MM.1S (cell line): ENCODE measurements around the gene SYT1.

Experiments used
- DNase-seq: peaks from one replicate; pipeline ENCODE4 v3.0.0-alpha.2; 2015
- H2AFZ ChIP-seq: fragments of 300-600 bp; sonication (generic); 2 replicates; pipeline ENCODE4 v1.6.0; 2016; ENCODE audit warnings: antibody characterized with exemption, low read length
- H3F3A ChIP-seq: fragments of 300-600 bp; sonication (generic); 2 replicates; pipeline ENCODE4 v1.6.1; 2016; ENCODE audit warnings: mild to moderate bottlenecking, antibody characterized with exemption, low read length, moderate library complexity, mixed read lengths; ENCODE audit not compliant: insufficient read depth
- H3K27ac ChIP-seq: fragments of 300-600 bp; sonication (generic); 2 replicates; pipeline ENCODE4 v1.5.1; 2016; ENCODE audit warnings: mild to moderate bottlenecking, low read length
- H3K27me3 ChIP-seq: fragments of 300-600 bp; sonication (generic); replicated peaks from 2 replicates; pipeline ENCODE4 v1.6.0; 2016; ENCODE audit warnings: low read length; ENCODE audit not compliant: insufficient read depth
- H3K36me3 ChIP-seq: fragments of 300-600 bp; sonication (generic); replicated peaks from 2 replicates; pipeline ENCODE4 v1.6.1; 2016; ENCODE audit warnings: mild to moderate bottlenecking, low read length, mixed read lengths; ENCODE audit not compliant: insufficient read depth
- H3K4me1 ChIP-seq: fragments of 300-600 bp; sonication (generic); 2 replicates; pipeline ENCODE4 v1.6.1; 2016; ENCODE audit warnings: low read length, mixed read lengths
- H3K4me2 ChIP-seq: fragments of 300-600 bp; sonication (generic); 2 replicates; pipeline ENCODE4 v1.6.0; 2016; ENCODE audit warnings: low read depth, low read length
- H3K4me3 ChIP-seq: fragments of 300-600 bp; sonication (generic); 2 replicates; pipeline ENCODE4 v1.5.1; 2016; ENCODE audit warnings: low read length, mixed read lengths
- H3K79me2 ChIP-seq: fragments of 300-600 bp; sonication (generic); 2 replicates; pipeline ENCODE4 v1.6.1; 2016; ENCODE audit warnings: mixed run types, low read length, mixed read lengths
- H3K9ac ChIP-seq: fragments of 300-600 bp; sonication (generic); 2 replicates; pipeline ENCODE4 v1.6.1; 2016; ENCODE audit warnings: low read length, mixed read lengths
- H3K9me2 ChIP-seq: fragments of 300-600 bp; sonication (generic); replicated peaks from 2 replicates; pipeline ENCODE4 v1.6.1; 2016; ENCODE audit warnings: mild to moderate bottlenecking, low read length, mixed read lengths; ENCODE audit not compliant: insufficient read depth
- H3K9me3 ChIP-seq: fragments of 300-600 bp; sonication (generic); replicated peaks from 2 replicates; pipeline ENCODE4 v1.6.1; 2016; ENCODE audit warnings: mild to moderate bottlenecking, low read length, mixed read lengths; ENCODE audit not compliant: insufficient read depth
- H4K20me1 ChIP-seq: fragments of 300-600 bp; sonication (generic); 2 replicates; pipeline ENCODE4 v1.6.1; 2016; ENCODE audit warnings: mild to moderate bottlenecking, low read length, moderate library complexity, mixed read lengths; ENCODE audit not compliant: insufficient read depth
- EZH2 ChIP-seq: fragments of 300-600 bp; sonication (generic); optimal IDR thresholded peaks from 2 replicates; pipeline ENCODE3; 2017; ENCODE audit warnings: low read depth, mild to moderate bottlenecking, antibody characterized with exemption, low read length, mixed read lengths
- EZH2phosphoT487 ChIP-seq: fragments of 300-600 bp; sonication (generic); IDR thresholded peaks from 2 replicates; pipeline ENCODE4 v1.6.1; 2018; ENCODE audit warnings: antibody characterized with exemption, low read length
- TF ChIP-seq, protein P1 (sequence below): fragments of 300-600 bp; sonication (generic); IDR thresholded peaks from 2 replicates; pipeline ENCODE4 v1.5.1; 2016; ENCODE audit warnings: antibody characterized with exemption, low read length, mixed read lengths

The SYT1 gene

DNA sequence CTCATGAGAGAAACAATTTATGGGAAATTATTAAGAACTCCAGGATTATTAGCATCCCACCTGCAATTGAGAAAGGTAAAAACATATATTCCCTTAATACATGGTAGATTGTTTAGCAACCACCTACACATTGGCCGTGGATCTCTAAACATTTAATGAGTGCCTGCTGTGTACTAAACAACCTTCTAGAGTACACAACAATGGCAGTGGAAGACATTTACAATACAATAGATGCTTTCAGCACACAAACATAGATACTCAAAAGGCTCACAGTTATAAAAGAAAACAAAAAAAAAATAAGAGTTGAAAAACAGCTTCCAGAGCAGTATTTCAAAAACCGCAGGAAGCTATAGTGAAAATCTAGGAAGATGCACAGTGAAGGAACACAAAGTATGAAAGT is 382.9 kb downstream of the SYT1 start:
- H3K36me3 ChIP-seq, result no peaks in the 10 kb centered on the region
- H3K4me3 ChIP-seq, result no peak overlapping the region
- H3K79me2 ChIP-seq, result no peaks in the 10 kb centered on the region
- no peaks in the 10 kb centered on the region for H3K9me2 ChIP-seq
- no peaks in the 10 kb centered on the region for H3K9me3 ChIP-seq
- H4K20me1 ChIP-seq, result no peaks in the 10 kb centered on the region
- no peak overlapping the region for H3K4me2 ChIP-seq
- H3F3A ChIP-seq, result no peaks in the 10 kb centered on the region
- H3K4me1 ChIP-seq, result no peaks in the 10 kb centered on the region
- H2AFZ ChIP-seq, result no peak overlapping the region
- no peak overlapping the region for H3K27ac ChIP-seq
- TF ChIP-seq EZH2 (no peak), EZH2phosphoT487 (no peak)
- TF ChIP-seq, protein P1, sequence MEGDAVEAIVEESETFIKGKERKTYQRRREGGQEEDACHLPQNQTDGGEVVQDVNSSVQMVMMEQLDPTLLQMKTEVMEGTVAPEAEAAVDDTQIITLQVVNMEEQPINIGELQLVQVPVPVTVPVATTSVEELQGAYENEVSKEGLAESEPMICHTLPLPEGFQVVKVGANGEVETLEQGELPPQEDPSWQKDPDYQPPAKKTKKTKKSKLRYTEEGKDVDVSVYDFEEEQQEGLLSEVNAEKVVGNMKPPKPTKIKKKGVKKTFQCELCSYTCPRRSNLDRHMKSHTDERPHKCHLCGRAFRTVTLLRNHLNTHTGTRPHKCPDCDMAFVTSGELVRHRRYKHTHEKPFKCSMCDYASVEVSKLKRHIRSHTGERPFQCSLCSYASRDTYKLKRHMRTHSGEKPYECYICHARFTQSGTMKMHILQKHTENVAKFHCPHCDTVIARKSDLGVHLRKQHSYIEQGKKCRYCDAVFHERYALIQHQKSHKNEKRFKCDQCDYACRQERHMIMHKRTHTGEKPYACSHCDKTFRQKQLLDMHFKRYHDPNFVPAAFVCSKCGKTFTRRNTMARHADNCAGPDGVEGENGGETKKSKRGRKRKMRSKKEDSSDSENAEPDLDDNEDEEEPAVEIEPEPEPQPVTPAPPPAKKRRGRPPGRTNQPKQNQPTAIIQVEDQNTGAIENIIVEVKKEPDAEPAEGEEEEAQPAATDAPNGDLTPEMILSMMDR, result no peak
- DNase-seq, result no peak
- no peak overlapping the region for H3K9ac ChIP-seq
- no peaks in the 10 kb centered on the region for H3K27me3 ChIP-seq

DNA sequence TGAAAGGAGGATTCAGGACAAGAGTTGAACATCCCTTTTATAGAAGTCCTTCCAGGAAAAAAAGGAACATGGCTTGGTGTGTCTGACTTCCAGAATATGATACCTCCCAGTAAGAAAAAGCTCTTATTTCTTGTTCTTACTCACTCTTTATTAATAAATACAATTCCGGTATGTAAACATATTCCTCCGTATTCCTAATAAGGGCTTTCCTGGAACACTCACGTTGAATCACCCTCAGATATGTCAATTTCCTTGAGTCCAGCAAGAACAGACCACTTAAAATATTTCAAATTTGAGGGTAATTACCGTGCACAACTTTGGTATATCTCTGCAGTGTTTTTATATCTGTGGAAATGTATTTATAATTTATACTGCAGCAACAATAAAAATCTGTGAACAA is 385.6 kb downstream of the SYT1 start:
- no peaks in the 10 kb centered on the region for H3K4me1 ChIP-seq
- no peaks in the 10 kb centered on the region for H3K27me3 ChIP-seq
- H3K9me2 ChIP-seq, result no peaks in the 10 kb centered on the region
- H3K4me2 ChIP-seq, result no peak overlapping the region
- no peaks in the 10 kb centered on the region for H3K9me3 ChIP-seq
- H3K27ac ChIP-seq, result no peak overlapping the region
- TF ChIP-seq EZH2, result no peak
- no peak for TF ChIP-seq EZH2phosphoT487
- TF ChIP-seq, protein P1, result no peak
- no peaks in the 10 kb centered on the region for H4K20me1 ChIP-seq
- H3K36me3 ChIP-seq, result no peaks in the 10 kb centered on the region
- no peak overlapping the region for H2AFZ ChIP-seq
- H3K4me3 ChIP-seq, result no peak overlapping the region
- H3K79me2 ChIP-seq, result no peaks in the 10 kb centered on the region
- H3F3A ChIP-seq, result no peaks in the 10 kb centered on the region
- no peak for DNase-seq
- no peak overlapping the region for H3K9ac ChIP-seq

DNA sequence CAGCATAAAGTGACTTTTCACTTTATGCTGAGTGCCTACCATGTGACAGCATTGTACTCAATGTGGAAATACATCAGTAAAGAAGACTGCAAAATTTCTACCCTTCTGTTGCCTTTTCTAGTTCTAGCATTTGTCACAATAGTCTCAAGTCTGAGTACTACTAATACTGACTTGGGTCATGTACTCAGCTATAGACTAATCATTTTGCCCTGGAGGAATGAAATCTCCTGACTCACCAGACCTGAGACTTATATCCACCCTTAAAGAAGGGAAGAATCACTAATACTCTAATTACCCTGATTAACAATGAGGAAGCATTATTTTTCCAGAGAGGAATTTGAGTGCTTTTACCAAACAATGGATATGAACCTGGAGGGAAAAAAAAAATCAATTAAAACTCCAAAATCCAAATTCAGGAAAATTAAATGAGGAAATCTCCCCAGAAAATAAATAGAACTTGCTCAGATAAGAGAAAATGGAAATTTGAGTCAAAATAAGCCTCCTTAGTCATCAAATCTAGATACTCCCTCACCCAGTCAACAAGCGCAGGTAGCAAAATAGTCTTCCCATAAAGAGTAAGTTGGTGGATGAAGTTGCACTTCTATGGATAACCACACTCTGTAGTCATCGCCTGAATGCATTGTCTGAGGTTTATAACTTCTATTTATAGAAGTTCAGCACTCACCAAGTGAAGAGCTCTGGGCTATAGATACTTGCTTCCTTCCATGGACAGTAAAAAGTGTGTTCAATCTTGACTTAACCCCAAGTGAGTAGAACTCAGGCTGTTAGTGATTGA is 386.6 kb downstream of the SYT1 start:
- Histone ChIP-seq H3K79me2 (no peaks in the 10 kb centered on the region), H3K9me2 (no peaks in the 10 kb centered on the region), H3F3A (no peaks in the 10 kb centered on the region), H3K36me3 (no peaks in the 10 kb centered on the region), H2AFZ (no peak overlapping the region), H3K27me3 (no peaks in the 10 kb centered on the region), H3K4me2 (no peak overlapping the region), H3K4me1 (no peaks in the 10 kb centered on the region), H3K9me3 (no peaks in the 10 kb centered on the region), H3K27ac (no peak overlapping the region), H4K20me1 (no peaks in the 10 kb centered on the region), H3K9ac (no peak overlapping the region), H3K4me3 (no peak overlapping the region)
- TF ChIP-seq, protein P1, result no peak
- TF ChIP-seq EZH2 (no peak), EZH2phosphoT487 (no peak)
- DNase-seq, result no peak
